NCI-H345 (cell line): Measurements from ENCODE around the gene AGPAT3.

Experiments
- DNase-seq: peaks from one replicate; lab custom pipeline; 2025; lab: John Stamatoyannopoulos, UW

AGPAT3 gene

DNA sequence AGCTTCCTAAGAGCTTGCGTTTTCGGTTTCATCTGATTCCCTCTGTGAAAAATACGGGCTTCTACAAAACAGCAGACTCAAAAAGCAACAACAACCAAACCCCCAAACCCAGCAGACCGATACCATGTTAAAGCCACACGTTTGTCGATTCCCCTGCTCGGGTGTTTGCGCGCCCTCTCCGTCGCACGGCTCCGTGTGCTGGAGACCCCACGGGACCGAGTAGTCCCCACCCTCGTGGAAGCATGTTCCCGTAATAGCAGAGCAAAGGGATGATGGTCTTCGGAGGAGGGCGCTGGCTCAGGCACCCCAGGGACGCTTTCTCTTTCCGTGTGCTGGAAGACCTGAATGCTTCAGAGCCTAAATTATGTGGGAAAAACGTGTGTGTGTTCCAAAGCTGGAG, 42.7 kb downstream of the AGPAT3 start:
- no peak for DNase-seq

DNA sequence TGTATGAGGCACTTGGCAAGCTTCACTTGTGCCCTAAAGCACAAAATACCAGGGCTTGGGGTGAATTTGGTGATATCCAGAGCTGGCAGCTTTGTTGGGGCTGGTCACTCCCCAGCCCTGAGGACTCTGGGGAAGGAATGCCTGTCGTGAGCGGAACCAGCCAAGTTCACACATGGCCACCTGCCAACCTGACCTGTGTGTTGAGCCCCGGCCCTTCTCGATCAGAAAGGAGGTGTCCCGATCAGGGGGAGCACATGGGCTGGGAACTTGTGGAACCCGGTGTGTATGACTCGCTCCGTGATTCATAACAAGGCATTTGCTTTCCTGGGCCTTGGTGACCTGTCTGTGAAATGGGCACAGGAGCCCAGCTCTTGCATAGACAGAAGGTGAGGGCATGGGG, 43.1 kb downstream of the AGPAT3 start:
- no peak for DNase-seq

DNA sequence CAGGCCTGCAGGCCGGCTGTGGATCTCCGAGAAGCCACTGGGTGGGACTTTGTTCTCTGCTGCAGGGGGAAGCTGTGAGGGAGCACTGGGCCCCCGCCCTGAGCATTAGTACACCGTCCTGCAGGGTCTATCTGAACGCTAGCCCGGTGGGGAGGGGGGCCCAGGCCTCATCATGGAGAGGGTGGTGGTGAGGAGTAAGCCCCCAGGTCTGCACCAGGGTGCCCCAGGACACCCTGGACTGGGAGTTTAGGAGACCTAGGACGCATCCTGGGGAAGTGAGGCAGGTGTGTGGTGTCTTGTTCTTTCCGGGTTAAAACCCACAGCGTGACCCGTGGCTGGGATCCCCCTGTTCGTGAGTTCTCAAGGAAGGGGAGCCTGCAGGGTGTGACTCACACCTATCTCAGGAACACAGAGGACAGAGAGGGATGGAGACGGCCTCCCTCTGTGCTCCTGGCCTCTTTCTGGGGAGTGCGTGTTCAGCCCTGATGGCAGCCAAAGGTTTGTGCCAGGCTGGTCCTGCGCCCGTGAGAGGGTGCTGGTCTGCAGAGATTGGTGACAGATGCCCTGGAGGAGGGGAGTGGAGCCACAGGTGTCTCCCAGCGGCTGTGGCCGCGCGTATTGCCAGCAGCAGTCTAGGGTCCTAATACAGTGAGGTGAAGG, 44.8 kb downstream of the AGPAT3 start:
- no peak for DNase-seq

DNA sequence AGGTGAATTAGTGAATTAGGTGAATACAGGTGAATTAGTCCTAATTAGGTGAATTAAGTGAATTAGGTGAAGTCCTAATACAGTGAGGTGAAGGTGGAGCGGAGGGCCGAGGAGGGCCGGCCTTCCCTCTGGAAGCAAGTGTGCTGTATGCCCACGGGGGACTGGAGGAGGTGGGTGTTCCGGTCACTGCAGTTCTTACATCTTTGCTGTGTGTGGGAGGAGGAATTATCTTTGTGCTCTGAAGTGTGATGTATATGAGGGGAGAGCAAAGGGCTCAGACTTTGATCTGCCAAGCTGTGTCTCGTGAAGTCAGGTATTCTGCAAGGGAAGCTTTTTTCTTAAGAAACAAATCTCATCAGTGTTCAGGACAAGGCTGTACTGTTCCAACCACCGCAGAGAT, 45.4 kb downstream of the AGPAT3 start:
- DNase-seq: no peak

DNA sequence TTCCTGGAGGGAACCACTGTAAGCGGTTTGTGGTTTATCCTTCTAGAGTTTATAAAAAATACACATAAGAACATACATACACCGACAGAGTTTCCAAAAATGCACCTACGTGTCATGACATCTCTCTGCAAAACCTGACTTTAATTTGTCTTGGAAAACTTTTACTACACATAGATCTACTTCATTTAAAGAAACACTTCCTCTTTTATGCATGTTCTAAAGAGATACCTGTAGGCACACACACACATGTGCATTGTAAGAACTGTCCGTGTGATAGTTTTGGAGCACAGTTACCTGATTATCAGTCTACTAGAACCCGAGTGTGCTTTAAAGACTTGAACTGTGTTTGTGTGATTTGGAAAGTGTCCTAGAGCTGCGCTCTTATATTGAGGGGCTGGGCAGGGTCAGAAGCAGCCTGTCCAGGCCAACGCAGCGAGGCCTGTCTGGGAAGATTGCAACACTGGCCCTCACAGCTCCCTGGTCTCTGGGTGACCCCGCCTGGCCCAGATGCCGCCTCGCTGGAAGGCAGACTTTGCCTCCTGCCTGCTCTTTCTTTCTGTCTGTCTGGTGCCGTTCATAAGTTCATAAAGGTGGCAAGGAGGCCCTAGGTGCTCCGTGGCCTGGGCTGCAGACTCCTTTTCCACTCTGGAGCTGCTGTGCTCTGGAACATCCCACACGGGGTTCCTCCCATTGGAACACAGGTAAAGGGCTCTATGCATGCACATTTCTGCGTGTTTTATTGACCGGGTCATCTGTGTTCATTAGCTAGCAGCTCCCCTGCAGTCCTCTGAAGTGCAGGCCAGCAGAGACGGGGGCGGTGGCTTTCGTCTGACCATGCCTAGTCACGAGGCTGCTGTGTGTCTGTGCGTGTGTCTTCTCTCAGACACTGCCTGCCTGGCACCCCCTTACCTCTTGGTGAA, 46.3 kb downstream of the AGPAT3 start:
- DNase-seq: no peak

DNA sequence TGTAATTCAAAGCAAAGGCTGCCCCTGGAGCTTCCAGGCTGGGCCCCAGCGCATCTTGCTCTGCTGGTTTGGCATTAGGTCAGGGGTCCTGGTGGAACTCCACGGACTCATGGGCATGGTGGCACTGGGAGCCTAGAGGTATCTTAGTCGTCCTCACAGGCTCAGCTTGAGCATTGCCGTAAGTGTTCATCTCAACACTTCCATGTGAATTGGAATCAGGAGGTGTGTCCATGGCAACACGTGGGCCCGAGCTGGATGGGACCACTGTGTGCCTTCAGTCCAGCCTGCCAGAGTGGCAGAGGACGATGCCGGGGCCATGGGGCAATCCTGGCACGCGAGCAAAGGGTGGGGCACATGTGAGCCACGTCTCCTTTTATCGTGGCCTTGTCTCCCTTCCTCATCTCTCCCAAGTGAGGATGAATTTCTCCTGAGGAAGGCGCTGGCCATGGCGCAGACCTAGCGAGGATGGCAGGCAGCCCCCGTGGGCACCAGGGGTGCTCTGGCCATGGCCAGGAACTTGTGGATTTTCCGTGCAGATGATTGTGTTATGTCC, 47.0 kb downstream of the AGPAT3 start:
- DNase-seq: no peak

DNA sequence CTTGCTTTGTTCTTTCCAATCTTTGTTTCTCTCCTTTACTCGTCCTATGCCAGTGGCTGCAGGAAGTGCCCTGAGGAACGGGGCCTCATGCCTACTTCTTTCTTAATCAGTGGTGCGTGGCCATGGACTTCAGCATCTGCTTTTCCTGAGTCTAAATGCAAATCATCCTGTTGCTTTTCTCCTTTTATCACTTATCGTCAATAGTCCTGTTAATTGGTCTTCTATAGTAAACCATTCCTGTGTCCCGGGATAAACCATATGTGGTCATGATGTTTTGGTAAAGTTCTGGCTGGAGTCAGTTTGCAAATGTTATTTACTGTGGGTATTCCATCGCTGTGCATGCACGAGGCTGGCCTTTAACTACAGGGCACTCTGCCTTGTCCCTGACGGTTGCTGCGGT, 47.5 kb downstream of the AGPAT3 start:
- DNase-seq: no peak

DNA sequence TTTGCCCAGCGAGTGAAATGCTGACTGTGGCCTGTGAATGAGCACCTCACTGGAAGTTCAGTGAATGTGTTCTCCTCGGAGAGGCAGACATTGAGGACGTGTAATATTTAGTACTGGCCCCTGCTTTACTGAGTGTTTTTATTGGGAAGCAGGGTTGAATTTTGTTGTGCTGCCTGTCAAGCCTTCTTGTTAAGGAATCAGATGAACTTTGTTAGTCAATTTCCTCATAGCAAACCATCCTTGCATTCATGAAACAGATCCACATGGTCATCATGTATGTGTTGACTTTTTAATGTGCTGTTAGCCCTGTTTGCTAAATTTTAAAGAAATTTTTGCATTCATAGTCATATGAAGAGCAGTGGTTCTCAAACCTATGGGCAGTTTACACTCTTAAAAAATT, 47.9 kb downstream of the AGPAT3 start:
- no peak for DNase-seq

DNA sequence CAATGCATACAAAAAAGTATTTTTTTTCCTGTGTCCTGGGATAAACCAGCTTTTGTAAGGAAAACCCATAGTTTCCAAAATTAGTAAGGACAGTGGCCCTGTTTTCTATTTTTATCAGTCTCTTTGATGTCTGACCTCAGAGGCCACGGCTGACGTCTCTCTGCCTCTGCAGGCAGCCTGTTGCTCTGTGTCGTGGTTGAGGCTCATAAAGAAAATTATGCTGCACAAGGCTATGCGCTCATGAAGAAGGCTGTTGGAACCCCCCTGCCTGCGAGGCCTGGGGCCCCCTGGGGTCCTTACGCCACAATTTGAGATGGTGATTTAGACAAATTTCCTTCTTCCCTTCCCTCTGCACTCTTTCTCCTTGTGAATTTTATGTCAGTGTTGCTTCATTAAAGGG, 48.9 kb downstream of the AGPAT3 start:
- DNase-seq: no peak

DNA sequence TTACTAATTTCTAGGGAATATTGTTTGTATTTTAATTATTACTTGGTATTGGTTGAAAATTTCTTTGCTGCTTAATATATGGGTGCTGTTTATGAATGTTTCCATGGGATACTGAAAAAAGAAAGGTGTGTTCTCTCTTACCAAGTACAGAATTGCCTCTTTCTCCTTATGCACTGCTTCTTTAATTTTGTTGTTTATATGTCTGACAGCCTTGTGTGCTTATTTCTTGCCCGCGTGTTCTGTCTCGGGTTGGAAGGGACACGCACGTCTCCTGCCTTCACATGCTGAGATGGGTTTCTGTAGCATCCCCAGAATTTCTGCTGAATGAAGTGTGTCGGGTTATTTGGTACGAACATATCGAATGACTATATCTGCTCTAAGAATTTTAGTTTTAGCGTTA, 51.1 kb downstream of the AGPAT3 start:
- no peak for DNase-seq

DNA sequence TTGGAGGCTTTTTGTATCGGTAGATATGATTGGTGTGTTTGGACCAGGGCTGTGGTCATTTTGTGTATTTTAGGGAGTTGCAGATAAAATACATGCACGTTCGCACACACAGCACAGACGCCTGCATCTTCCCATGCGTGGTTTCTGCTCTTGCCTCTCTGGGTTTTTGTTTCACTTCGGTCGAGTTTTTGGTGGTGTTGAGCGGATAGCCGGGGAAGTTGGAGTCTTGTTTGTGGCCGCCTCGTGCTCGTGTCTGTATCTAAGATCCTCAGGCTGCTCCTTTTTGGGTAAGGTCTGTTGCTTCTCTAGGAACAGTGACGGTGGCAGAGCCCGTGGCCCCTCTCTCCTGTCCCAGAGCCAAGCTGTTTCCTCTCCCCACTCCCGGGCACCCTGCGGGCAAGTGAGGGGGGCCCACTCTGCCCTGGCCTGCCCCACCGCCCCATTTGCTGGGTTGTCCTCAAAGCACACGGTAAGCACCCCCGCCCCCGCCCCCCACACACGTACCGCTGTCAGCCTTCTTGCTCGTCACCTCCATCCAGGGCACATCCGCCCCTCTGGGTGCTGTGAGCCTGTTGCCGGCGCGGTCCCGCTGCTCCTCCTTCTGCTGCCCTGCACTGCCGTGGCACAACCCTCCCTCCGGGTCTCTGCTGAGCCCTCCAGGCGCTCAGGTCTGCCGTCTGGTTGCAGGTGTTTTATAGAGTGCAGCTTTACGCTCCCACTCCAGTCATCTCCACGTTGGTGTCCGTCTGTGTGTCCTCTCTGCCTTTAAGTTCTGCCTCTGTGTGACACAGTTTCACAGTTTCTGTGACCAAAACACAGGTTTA, 51.9 kb downstream of the AGPAT3 start:
- DNase-seq: no peak

DNA sequence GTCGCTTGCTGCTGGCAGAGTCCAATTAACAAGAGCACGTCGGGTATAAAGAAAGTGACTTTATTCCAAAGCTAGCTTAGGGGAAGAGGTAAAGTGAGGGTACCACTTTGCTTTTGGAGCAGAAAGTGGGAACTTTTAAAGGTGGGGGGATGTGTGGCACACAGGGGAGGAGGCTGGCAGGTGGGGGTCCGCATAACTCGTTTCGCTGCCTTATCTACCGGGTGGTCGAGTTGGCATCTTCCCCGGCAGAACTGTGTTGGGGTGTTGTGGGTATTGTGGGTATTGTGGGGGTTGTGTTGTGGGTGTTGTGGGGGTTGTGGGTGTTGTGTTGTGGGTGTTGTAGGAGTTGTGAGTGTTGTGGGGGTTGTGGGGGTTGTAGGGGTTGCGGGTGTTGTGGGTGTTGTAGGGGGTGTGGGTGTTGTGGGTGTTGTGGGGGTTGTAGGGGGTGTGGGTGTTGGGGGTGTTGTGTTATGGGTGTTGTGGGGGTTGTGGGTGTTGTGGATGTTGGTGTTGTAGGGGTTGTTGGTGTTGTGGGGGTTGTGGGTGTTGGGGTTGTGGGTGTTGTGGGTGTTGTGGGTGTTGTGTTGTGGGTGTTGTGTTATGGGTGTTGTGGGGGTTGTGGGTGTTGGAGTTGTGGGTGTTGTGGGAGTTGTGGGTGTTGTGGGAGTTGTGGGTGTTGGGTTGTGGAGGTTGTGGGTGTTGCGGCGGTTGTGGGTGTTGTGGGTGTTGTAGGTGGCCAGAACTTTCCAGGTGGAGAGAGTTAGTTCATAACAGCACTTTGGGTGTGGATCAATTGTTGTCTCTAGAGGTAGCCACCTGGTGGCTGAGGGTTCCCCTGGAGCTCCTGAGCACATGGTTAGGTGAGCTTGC, 52.7 kb downstream of the AGPAT3 start:
- no peak for DNase-seq

DNA sequence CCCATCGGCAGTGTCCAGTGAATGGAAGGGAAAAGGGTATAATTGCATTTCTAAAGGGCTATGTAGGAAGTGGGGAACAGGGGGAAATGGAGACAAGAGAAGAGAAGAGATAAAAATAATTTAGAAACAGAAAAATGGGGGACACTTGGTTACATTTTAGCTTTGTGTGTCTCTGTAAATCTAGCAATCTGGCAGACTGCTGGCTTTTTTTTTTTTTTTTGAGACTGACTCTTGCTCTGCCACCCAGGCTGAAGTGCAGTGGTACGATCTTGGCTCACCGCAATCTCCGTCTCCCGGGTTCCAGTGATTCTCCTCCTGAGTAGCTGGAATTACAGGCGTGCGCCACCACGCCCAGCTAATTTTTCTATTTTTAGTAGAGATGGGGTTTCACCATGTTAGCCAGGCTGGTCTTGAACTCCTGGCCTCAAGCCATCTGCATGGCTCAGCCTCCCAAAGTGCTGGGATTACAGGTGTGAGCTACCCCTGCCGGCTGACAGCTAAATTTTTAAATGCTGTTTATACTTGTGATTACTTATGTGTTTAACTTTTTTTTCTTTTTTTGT, 53.4 kb downstream of the AGPAT3 start:
- no peak for DNase-seq

DNA sequence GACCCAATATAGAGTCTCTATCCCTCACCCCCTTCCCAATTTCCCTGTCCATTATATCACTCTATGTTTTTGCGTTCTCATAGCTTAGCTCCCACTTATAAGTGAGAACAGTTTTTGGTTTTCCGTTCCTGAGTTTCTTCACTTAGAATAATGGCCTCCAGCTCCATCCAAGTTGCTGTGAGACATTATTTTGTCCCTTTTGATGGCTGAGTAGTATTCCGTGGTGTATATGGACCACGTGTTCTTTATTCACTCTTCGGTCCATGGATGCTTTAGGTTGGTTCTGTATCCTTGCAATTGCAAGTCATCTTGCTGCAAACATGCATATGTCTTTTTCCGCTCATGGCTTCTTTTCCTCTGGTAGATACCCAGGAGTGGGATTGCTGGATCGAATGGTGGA, 54.3 kb downstream of the AGPAT3 start:
- no peak for DNase-seq

DNA sequence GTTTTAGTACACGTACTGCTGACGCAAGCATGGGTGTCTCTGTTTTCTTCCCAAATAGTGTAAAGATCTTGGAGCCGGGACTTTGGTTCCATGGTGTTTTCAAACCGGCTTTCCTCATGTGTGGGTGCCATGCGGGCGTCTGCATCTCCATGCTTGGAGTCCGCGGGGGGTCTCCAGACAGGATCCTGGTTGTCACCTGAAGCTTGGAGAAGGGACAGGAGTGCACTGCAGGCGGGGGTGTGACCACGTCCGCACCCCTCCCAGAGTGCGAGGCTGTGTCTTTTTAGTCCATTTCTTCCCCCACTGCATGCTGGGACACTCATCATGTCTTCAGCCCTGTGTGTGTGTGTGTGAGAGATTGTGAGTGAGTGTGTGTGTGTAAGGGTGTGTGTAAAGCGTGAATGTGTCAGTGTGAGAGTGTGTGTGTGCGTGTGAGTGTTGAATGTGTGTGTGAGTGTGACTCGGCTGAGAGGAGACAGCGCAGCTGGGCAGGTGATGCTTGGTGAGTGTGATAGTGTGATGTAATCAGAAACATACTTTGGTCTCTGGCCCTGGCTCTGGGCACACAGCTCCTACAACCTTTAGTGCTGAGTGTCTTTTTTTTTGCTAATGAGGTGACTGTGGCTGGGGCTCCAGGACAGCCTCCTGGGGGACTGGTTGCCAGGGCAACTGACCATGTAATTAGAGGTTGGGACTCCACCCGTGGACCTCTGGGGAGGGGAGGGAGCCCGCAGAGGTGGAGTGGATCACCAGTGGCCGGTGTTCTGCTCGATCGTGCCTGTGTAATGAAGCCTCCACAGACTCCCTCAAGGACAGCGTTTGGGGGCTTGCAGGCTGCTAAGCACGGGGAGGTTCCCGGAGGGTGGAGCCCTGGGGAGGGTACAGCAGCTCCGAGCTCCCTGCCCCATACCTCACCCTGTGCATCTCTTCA, 55.1 kb downstream of the AGPAT3 start:
- no peak for DNase-seq

DNA sequence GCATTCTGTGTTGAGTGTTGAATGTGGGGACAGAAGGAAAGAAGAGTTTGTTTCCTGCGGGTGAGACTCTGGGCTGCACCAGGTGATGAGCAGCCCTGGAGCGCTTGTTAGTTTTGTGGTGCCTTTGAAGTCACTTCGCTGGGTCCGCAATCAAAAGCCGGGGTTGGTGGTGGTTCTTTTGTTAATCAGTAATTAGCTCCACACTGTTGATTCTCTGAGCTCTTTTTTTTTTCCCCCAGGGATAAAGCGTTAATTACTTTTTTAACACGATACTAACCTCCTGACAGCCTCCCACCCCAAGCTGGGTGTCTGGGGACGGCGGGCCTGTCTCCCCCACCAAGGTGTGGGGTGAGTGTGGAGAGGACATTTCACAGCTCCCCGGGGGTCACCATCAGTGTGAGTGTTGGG, 56.6 kb downstream of the AGPAT3 start:
- no peak for DNase-seq

DNA sequence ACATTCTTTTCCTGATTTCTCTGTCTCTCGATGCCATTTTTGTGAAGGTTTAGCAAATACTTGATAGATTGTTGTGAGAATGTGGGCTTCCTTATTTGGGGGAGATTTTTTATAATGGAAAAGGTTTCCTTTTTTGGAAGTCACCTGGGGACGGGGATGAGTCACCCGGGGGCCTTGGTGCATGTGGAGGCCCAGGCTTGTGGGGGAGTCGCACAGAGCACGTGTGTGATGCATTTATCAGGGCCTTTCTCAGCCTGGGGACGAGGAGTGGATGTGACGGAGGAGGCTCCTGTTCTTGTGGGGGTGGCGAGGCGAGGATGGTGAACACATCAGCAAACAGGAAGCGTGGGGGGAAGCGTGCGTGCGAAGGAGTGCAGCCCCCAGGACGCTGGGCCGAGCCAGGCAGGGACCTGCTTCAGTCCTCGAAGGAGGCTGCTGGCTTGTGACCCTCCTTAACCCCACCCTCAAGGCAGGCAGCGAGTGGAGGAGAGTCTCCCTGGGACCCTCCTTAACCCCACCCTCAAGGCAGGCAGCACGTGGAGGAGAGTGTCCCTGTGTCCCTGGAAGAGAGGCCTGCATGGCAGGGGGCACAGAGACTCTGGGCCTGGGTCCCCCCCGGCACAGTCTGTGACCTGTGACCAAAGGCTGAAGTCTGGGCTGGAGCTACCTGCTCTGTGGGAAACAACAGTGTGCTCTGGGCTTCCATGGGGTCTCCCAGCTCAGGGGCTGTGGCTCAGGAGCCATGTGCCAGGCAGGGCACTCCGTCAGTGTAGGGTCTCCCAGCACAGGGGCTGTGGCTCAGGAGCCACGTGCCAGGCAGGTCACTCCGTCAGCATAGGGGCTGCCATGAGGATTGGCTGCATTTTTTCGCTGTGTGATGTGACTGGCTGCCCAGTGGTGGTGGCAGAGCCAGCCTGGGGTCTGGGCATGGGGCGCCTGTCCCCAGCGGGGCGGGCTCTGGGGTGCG, 57.2 kb downstream of the AGPAT3 start:
- no peak for DNase-seq

DNA sequence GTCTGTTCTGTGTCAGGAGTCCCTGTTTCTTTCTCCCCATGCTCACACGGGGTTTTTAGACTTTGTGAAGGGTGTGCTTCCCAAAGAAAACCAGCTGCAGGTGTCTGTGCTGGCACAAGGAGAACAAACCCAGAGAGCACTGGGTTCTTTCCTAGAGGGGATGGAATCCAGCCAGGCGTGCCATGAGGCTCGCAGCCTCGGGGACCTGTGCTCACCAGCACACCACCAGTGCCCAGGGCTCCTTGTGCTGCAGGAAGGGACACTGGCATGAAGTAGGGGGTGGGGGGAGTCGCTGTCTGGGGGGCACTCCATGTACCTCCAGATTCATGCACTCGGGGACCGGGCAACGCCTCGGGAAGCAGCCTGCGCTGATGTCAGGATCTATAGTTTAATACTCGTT, 57.9 kb downstream of the AGPAT3 start:
- DNase-seq: no peak

DNA sequence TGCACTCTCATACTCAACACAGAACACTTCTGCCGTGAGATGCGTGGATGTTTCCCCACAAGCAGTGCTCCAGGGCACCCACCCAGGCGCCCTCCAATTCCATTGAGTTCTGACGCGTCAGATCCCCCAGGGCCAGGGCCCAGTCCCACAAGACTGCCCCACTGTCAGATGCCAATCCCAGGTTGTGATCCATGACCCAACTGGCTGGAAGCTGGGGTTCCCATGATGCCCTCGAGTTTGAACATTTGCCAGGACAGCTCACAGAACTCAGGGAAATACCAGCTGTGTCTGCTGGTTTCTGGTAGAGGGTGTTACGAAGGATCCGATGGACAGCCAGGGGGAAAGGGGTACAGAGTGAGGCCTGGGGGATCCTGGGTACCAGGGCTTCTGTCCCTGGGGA, 58.4 kb downstream of the AGPAT3 start:
- no peak for DNase-seq
